Activated T-helper 17 cell treated with anti-CD3 and anti-CD28 coated beads, Interleukin-2, amount 50 U/mL, for 72 hours (primary cell): ENCODE results near the gene UBQLNL. TPM values are rescaled to one million over a fixed set of nuclear protein-coding genes. Genes with fewer than 3 reads are reported as not detected.

Source experiments
- ATAC-seq: fragments of 150-1000 bp; cut with Tn5 transposase; replicated peaks from 2 replicates; pipeline ENCODE4 v1.10.0; 2021; ENCODE audit warnings: mild to moderate bottlenecking, moderate library complexity
- H3K27ac Mint-ChIP-seq: one replicate; pipeline ENCODE4 v1.8.0; 2022; ENCODE audit warnings: mixed read lengths
- H3K27me3 Mint-ChIP-seq: one replicate; pipeline ENCODE4 v1.8.0; 2022; ENCODE audit warnings: mixed read lengths
- H3K36me3 Mint-ChIP-seq: one replicate; pipeline ENCODE4 v1.8.0; 2022; ENCODE audit warnings: low read depth, mild to moderate bottlenecking, mixed read lengths
- H3K4me1 Mint-ChIP-seq: one replicate; pipeline ENCODE4 v1.8.0; 2022; ENCODE audit warnings: mixed read lengths
- H3K4me3 Mint-ChIP-seq: one replicate; pipeline ENCODE4 v1.8.0; 2022; ENCODE audit warnings: mild to moderate bottlenecking, mixed read lengths
- H3K9me3 Mint-ChIP-seq: one replicate; pipeline ENCODE4 v1.8.0; 2022; ENCODE audit warnings: mixed read lengths
- total RNA-seq, 2 donors: library from RNA; stranded (reverse); gene quantifications; one replicate each; pipeline ENCODE4 v1.2.3, GENCODE V29; 2022

Gene UBQLNL
- total RNA-seq, 2 donors from 2014 or later = 0.50 TPM; not detected in 1

DNA sequence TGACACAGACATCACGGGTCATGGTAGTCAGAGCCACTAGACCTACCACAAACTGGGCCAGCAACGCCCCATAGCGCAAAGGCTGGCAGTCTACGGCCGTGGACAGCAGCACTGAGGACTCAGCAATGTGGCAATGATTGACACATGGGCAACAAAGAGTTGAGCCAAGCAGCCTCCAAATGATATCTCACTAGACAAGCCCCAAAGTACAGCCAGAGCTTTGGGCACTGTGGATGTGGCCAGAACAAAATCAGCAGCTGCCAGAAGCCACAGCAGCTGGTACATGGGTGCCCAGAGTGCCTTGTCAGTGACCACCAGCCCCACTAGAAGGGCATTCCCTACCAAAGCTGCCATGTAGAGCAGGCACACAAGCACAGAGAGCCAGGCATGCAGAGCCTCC is 11.2 kb upstream of the UBQLNL start:
- no peak overlapping the region for H3K4me3 Mint-ChIP-seq
- H3K27ac Mint-ChIP-seq = no peak overlapping the region
- H3K4me1 Mint-ChIP-seq = no peaks in the 10 kb centered on the region
- ATAC-seq = no peak
- no peaks in the 10 kb centered on the region for H3K9me3 Mint-ChIP-seq
- no peaks in the 10 kb centered on the region for H3K36me3 Mint-ChIP-seq
- no peaks in the 10 kb centered on the region for H3K27me3 Mint-ChIP-seq

DNA sequence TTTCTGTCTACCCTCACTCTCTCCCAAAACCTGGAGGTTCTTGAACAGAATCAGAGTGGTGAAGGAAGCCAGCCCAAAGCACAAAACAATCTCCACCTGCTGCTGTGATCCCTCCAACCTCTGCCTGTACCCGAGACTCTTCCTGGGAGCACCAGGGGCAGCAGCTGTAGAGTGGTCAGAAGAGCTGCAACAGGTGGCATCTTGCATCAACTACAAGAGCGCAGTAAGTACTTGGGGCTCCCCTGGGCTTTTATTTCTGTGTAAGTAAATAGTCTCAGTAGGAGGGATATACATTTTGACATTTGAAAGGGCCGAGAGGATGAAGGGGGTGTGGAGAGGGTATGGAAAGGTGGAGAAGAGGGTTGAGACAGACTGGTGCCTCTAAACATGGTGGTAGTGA is 8.3 kb upstream of the UBQLNL start:
- H3K4me1 Mint-ChIP-seq = no peaks in the 10 kb centered on the region
- no peak overlapping the region for H3K27ac Mint-ChIP-seq

DNA sequence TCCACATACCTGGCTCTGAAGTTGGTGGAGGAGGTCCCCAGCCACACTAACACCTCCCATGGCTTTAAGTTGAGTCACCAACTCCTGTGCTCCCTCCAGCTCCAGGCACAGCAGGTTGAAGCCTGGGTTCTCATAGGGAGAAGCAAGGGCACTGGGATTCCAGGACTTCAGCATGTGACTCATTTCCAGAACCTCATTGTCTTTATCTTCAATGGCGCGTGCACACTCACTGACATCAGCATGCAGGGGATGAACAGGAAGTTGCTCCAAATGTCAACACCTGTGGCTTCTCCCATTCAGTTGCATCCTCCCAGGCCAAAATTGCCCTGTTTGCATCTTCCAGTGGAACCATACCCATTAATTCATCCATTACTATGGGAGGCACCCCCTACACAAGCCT is 5.8 kb upstream of the UBQLNL start:
- Mint-ChIP-seq H3K27ac (no peak overlapping the region), H3K9me3 (no peaks in the 10 kb centered on the region), H3K27me3 (no peaks in the 10 kb centered on the region), H3K36me3 (no peaks in the 10 kb centered on the region), H3K4me1 (no peaks in the 10 kb centered on the region), H3K4me3 (no peak overlapping the region)
- no peak for ATAC-seq

More for the DNA sequence above, 8.3 kb upstream of the UBQLNL start:
- Mint-ChIP-seq H3K36me3 (no peaks in the 10 kb centered on the region), H3K9me3 (no peaks in the 10 kb centered on the region), H3K27me3 (no peaks in the 10 kb centered on the region), H3K4me3 (no peak overlapping the region)
- ATAC-seq = no peak

DNA sequence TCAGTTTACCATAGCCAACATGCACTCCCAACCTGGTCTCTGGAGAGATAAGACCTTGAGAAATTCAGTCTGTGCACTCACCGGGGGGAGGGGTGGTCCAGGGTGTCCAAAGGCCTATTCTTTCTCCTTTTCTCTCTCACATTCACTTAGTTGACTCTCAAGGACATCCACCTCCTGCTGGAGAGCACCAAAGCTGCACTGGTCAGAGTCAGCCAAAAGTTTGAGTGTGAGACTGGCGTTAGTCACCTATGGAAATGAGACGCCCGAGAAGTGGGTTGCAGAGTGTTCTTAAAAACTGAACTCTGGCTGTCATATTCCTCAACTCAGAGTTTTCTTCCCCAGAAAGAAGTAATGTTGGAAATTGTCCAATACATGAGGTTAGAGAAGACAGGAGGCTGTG is 5.0 kb upstream of the UBQLNL start:
- no peaks in the 10 kb centered on the region for H3K9me3 Mint-ChIP-seq

DNA sequence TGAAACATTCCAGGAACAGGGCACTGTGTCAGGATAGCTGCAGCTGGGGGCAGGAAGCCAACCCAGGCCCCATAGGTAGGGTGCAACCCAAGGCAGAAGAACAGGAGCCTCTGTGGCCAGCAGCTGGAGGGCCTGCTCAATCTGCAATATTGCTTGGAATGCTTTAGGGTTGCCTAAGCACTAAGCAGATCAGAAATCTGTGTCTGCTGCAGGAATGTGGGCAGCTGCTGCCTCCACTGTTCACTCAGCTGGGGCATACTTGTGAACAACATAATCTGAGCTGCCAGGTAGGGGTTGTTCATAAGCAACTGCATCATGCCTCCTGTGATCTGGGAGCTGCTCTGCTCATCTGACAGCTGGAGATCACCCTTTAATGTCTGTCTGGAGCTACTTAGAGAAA is 1.7 kb downstream of the UBQLNL start:
- no peaks in the 10 kb centered on the region for H3K36me3 Mint-ChIP-seq
- H3K4me1 Mint-ChIP-seq = no peaks in the 10 kb centered on the region
- H3K27me3 Mint-ChIP-seq = peaks cover 4% of the 10 kb centered on the region
- H3K9me3 Mint-ChIP-seq = no peaks in the 10 kb centered on the region
- no peak for ATAC-seq
- no peak overlapping the region for H3K4me3 Mint-ChIP-seq
- no peak overlapping the region for H3K27ac Mint-ChIP-seq

More for the DNA sequence above, 5.0 kb upstream of the UBQLNL start:
- no peaks in the 10 kb centered on the region for H3K27me3 Mint-ChIP-seq
- no peak for ATAC-seq
- no peak overlapping the region for H3K27ac Mint-ChIP-seq
- H3K4me3 Mint-ChIP-seq = no peak overlapping the region
- H3K36me3 Mint-ChIP-seq = no peaks in the 10 kb centered on the region
- no peaks in the 10 kb centered on the region for H3K4me1 Mint-ChIP-seq

DNA sequence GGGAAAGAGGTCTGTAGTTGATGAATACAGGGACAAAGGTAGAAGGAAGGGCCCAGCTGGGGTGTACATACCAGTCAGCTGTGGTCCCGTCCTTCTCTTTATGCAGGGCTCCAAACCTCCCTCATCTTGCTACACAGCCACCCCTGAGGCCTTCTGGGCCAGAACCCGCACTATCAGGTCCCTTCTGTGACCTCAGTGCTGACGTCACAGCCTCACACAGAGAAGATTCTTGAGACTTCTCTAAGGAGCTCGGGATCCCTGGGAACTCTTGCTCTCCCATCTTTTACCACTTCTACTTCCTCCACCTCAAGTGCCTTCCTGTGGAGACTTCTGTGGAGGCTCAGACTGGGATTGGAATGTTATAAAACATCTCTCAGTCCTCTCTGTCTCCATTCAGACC is 6.7 kb downstream of the UBQLNL start, which contains the start of gene UBQLN3:
Gene UBQLN3 (minus strand): TSS at position 155 of the 400 bp plus-strand sequence. CDS start 399 bp downstream, outside the sequence.
- no peaks in the 10 kb centered on the region for H3K36me3 Mint-ChIP-seq
- no peaks in the 10 kb centered on the region for H3K9me3 Mint-ChIP-seq
- no peak within 1 kb of the TSS for H3K27ac Mint-ChIP-seq
- no peak within 1 kb of the TSS for H3K4me3 Mint-ChIP-seq
- H3K27me3 Mint-ChIP-seq = peaks cover 14% of the 10 kb centered on the region
- no peak for ATAC-seq
- H3K4me1 Mint-ChIP-seq = no peaks in the 10 kb centered on the region

DNA sequence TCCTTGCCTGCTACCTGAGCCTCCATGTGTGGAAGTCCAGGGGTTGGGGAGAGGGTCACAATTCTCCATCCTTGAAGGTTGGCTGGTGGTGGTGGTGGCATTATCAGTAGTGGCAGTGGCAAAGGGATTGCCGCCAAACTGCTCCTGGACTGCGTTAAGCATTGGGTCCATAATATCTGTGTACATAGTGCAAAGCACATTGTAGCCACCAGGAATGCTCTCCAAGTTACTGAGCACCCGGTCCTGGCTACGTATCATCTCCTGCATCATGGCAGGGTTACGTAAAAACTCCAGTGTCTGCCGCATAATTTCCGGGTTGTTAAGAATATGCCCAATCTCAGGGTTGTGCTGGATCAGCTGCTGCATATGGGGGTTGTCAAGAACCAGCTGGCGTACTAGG is 7.9 kb downstream of the UBQLNL start:
- Mint-ChIP-seq H3K27me3 (peaks cover 14% of the 10 kb centered on the region), H3K36me3 (no peaks in the 10 kb centered on the region), H3K27ac (no peak overlapping the region), H3K4me1 (no peaks in the 10 kb centered on the region), H3K4me3 (no peak overlapping the region), H3K9me3 (no peaks in the 10 kb centered on the region)
- ATAC-seq = no peak

DNA sequence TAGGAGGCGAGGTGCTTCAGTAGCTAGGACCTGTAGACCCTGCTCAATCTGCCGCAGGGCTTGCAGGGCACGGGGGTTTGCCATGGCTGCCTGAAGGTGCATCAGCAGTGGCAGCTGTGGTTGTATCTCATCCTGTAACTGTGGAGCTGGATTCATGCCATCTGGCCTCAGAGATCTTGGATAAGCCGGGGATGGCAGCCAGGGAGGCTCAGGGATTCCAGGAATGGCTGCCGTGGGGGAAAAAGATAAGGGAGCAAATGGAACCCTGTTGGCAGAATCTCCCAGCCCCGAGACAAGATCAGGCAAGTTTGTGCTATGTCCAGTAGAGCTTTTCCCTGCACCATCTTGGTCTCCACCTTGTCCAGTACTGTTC is 8.6 kb downstream of the UBQLNL start:
- no peaks in the 10 kb centered on the region for H3K4me1 Mint-ChIP-seq
- no peak overlapping the region for H3K4me3 Mint-ChIP-seq
- H3K27me3 Mint-ChIP-seq = peaks cover 14% of the 10 kb centered on the region
- no peaks in the 10 kb centered on the region for H3K36me3 Mint-ChIP-seq
- H3K9me3 Mint-ChIP-seq = no peaks in the 10 kb centered on the region
- no peak overlapping the region for H3K27ac Mint-ChIP-seq
- ATAC-seq = no peak

DNA sequence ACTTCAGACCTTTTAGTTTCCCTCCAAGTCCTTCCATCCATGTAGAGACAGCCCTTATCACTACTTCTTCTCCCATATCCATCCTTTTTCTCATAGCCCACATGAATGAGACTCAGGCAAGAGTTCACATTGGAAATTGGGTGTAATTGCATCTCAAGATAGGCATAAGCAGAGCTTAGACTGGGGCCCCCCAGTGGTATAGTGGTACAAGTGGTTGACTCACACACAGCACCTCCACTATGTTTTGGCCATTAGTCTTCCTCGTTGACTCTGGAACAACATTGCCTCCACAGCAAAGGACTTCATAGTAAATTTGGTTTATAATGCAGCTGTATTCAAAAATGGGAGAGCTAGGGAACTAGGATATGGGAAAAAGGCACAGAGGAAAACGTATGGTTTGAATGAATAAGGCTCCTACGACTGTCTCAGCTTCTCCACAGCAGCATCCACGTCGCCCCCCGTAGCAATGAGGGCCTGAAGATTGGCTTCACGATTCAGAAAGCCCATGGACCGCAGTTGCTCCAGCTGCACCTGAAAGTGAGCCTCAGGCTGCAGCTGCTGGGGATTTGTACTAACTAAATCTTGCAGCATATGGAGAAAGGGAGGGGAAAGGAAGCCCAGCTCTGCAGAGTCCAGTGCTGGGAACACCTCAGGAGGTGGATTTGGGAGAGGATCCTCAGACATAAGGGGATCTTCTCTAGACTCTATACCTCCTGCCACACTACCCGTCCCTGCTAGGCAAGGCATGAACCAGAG is 9.1 kb downstream of the UBQLNL start:
- H3K4me3 Mint-ChIP-seq = no peak overlapping the region
- H3K27ac Mint-ChIP-seq = no peak overlapping the region
- peaks cover 16% of the 10 kb centered on the region for H3K27me3 Mint-ChIP-seq
- no peaks in the 10 kb centered on the region for H3K36me3 Mint-ChIP-seq
- no peaks in the 10 kb centered on the region for H3K4me1 Mint-ChIP-seq
- ATAC-seq = no peak
- no peaks in the 10 kb centered on the region for H3K9me3 Mint-ChIP-seq

DNA sequence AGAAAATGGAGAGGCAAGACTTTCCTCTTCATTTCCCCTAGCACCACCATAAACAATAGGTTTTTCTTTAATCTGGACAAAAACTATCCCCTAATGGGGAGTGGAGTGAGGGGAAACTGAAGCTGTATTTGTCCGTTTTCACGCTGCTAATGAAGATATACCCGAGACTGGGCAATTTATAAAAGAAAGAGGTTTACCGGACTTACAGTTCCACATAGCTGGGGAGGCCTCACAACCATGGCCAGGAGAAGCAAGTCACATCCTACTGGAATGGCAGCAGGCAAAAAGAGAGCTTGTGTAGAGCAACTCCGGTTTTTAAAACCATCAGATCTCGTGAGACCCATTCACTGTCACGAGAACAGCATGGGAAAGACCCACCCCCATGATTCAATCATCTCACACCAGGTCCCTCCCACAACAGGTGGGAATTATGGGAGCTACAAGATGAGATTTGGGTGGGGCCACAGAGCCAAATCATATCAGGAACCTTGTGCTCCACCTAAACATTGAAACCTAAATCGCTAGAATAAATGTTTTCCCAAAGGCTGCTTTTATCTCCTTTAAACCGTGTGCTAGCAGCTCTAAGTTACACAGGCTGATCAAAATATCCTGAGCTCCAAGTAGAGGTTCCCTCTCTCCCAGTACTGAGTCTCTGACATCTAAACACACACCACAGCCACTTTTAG is 11.0 kb downstream of the UBQLNL start:
- Mint-ChIP-seq H3K36me3 (no peaks in the 10 kb centered on the region), H3K4me1 (no peaks in the 10 kb centered on the region), H3K27me3 (peaks cover 21% of the 10 kb centered on the region), H3K9me3 (no peaks in the 10 kb centered on the region), H3K4me3 (no peak overlapping the region), H3K27ac (no peak overlapping the region)
- no peak for ATAC-seq

DNA sequence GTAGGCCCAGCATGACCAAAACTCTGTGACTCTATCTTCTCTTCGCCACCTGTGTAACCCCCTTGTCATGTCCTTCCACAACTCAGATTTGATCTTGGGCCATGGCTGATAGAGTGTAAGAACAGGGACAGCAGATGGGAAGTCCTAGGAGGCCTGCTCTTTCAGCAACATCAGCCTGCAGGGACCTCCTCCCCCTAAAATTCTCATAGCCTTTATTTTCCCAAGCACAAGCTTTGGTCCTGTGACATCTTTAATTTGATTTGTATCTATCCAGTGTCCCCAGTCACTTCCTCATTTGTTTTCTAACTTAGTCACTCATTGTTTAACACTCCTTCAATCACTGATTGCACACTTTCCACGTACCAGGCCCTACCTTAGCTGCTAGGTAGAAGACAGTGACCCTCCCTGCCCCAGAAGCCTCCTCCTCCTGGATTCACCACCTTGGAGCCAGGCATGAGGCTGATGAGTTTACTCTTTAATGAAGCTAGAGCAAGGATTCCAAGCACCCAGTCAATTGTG is 12.0 kb downstream of the UBQLNL start:
- Mint-ChIP-seq H3K4me1 (no peaks in the 10 kb centered on the region), H3K27ac (no peak overlapping the region), H3K36me3 (no peaks in the 10 kb centered on the region), H3K27me3 (peaks cover 19% of the 10 kb centered on the region), H3K4me3 (no peak overlapping the region), H3K9me3 (no peaks in the 10 kb centered on the region)
- no peak for ATAC-seq

DNA sequence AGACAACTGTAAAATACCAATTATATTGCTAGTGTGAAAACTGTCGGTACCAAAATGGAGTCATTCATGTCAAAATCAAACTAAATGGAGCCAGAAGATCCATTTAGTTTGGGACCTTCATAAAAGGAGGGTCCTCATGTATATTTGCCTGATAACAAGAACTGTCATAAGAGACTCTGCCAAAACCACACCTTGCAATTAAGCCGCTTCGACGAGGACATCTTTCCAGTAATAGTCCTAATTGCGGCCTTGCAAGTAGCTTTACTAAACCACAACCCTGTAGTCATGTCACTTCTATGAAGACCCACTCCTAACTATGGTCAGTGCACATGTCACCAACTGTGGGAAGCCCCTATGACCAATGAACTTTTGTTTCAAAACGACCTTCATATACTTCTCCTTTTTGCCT is 16.1 kb downstream of the UBQLNL start:
- Mint-ChIP-seq H3K9me3 (no peaks in the 10 kb centered on the region), H3K4me3 (no peak overlapping the region), H3K36me3 (no peaks in the 10 kb centered on the region), H3K27ac (no peak overlapping the region), H3K4me1 (no peaks in the 10 kb centered on the region), H3K27me3 (peaks cover 11% of the 10 kb centered on the region)
- ATAC-seq = no peak

DNA sequence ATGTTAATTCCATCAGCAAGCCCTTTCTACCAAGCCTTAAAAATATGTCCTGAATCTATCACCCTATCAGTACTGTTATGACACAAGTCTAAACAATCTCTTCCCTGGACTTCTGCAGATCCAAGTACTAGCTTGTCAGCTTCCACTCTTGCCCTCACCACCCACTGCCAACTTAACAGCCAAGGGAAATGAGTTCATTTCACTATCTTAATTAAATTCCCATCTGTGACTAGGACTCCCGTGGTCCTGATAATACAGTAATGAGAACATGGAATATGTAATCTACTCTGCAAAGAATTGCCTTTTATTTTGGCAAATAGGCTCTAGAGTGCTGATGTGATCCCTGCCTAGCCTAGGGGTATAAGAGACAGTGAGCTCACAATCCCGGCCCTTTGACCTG is 16.8 kb downstream of the UBQLNL start:
- Mint-ChIP-seq H3K4me3 (no peak overlapping the region), H3K27me3 (peaks cover 11% of the 10 kb centered on the region), H3K27ac (no peak overlapping the region), H3K4me1 (no peaks in the 10 kb centered on the region), H3K9me3 (no peaks in the 10 kb centered on the region), H3K36me3 (no peaks in the 10 kb centered on the region)
- ATAC-seq = no peak

DNA sequence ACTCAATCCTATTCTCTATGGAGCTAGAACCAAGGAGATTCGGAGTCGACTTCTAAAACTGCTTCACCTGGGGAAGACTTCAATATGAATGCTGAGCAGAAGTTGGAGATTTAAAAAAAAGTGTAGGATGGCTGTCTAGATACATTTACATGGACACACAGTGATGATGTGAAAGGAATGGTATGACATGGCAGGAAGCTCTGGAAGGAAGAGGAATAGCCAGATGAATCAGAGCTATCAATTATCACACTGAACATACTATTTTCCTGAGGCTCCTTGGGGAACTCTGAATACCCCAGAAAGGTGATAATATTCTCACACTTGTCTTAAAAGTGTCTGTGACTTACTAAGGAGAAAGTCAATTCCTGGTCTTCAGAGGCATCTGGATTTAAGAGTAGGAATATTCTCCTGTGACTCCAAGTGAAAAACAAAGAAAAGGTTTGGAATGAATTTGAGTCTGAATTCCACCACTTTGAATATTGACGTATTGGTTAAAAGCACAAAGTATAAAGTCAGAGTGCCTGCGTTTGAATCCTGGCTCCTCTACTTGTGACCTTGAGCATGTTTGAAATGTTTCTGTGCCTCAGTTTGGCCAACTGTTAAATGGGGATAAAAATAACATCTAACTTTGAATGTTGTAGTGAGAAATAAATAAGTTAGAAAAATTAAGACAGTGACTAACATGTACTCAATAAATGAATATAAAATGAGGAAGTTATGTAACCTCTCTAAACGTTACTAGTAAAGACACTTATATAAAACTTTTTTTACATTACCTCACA is 26.7 kb downstream of the UBQLNL start:
- no peak overlapping the region for H3K27ac Mint-ChIP-seq
- H3K4me3 Mint-ChIP-seq = no peak overlapping the region
- H3K9me3 Mint-ChIP-seq = no peaks in the 10 kb centered on the region
- no peaks in the 10 kb centered on the region for H3K36me3 Mint-ChIP-seq
- peaks cover 4% of the 10 kb centered on the region for H3K27me3 Mint-ChIP-seq
- ATAC-seq = no peak
- no peaks in the 10 kb centered on the region for H3K4me1 Mint-ChIP-seq
